ENCODE measurements around the gene SLC39A1.

The SLC39A1 gene

GRCh38 chr1:153978274-153978909 is 15.1 kb upstream of the SLC39A1 start:
- DNase-seq = no peak
- in situ Hi-C loops (cut with HindIII; ENCODE audit: low pct_ligation_motif_present, low pct_unique_long_range_greater_than_20kb, low sequenced_read_pairs) = no loop called here

- in situ Hi-C loops (cut with HindIII; ENCODE audit: low pct_ligation_motif_present, low pct_unique_long_range_greater_than_20kb, low sequenced_read_pairs) = no loop called here
- peak; percentile 86 for DNase-seq
Observed at GRCh38 chr1:153977250-153978240, 14.2 kb upstream of the SLC39A1 start, which contains the start of gene JTB. TSS of gene JTB (minus strand) at chr1:153977674. CDS start at chr1:153977252, 422 bp downstream.

DNA sequence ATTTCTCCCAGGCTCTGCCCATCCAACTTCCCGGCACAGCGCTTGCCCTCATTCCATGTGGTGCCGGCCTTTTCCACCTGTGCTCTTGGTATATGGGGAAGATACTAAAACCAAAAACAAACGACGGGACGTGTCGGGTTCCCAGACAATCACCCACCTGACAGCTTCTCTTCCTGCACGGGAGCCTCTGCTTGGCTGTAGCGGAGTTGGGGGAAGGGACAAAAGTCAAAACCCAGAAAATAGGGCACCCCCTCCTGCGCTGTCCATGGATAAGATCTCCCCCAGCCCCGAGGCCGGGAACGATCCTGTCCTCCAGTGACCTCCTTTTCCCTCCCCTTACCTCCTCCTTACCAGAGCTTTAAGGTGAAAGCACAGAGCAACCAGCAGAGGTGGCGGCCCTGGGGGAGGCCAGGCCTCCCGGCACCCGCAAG is 13.5 kb upstream of the SLC39A1 start:
- no peak for DNase-seq
- in situ Hi-C loops (cut with HindIII; ENCODE audit: low pct_ligation_motif_present, low pct_unique_long_range_greater_than_20kb, low sequenced_read_pairs) = no loop called here

DNA sequence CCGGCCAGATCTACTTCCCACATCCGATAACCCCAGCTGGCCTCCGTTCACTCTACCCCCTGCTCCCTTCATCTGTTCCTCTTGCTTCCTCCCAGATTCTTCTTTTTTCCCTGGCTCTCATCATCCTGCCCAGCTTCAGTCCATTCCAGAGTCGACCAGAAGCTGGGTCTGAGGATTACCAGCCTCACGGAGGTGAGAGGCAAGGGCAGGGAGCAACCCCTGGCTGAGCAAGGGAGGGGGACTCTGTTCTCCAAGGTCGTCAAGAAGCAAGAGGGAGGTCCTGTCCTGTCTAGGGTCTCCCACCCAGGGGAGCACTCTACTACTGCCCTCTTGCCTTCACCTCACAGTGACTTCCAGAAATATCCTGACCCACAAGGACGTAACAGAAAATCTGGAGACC is 10.2 kb upstream of the SLC39A1 start:
- in situ Hi-C loops (cut with HindIII; ENCODE audit: low pct_ligation_motif_present, low pct_unique_long_range_greater_than_20kb, low sequenced_read_pairs) = no loop called here
- DNase-seq = no peak

DNA sequence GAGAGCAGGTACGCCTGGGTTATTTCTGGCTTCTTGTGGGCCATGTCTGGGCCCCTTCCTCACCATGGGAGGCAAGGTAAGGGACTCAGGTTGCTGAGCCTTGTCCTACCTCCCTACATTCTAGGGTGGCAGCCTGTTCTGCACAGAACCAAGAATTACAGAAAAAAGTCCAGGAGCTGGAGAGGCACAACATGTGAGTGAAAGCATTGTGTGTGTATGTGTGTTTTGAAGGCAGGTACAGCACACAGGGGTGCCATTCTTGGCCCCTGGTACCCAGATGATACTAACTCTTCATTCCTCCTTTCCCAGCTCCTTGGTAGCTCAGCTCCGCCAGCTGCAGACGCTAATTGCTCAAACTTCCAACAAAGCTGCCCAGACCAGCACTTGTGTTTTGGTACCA is 9.7 kb upstream of the SLC39A1 start:
- in situ Hi-C loops (cut with HindIII; ENCODE audit: low pct_ligation_motif_present, low pct_unique_long_range_greater_than_20kb, low sequenced_read_pairs) = no loop called here
- DNase-seq = no peak

GRCh38 chr1:153970346-153970745 is 7.0 kb upstream of the SLC39A1 start:
- in situ Hi-C loops (cut with HindIII; ENCODE audit: low pct_ligation_motif_present, low pct_unique_long_range_greater_than_20kb, low sequenced_read_pairs) = no loop called here
- no peak for DNase-seq

- no peak for DNase-seq
- in situ Hi-C loops (cut with HindIII; ENCODE audit: low pct_ligation_motif_present, low pct_unique_long_range_greater_than_20kb, low sequenced_read_pairs) = no loop called here
Observed at GRCh38 chr1:153968972-153969371, 5.6 kb upstream of the SLC39A1 start.

GRCh38 chr1:153968408-153968807 is 5.1 kb upstream of the SLC39A1 start:
- DNase-seq = no peak
- in situ Hi-C loops (cut with HindIII; ENCODE audit: low pct_ligation_motif_present, low pct_unique_long_range_greater_than_20kb, low sequenced_read_pairs) = no loop called here

- no peak for DNase-seq
- in situ Hi-C loops (cut with HindIII; ENCODE audit: low pct_ligation_motif_present, low pct_unique_long_range_greater_than_20kb, low sequenced_read_pairs) = no loop called here
Observed at GRCh38 chr1:153968000-153968363, 4.6 kb upstream of the SLC39A1 start.

DNA sequence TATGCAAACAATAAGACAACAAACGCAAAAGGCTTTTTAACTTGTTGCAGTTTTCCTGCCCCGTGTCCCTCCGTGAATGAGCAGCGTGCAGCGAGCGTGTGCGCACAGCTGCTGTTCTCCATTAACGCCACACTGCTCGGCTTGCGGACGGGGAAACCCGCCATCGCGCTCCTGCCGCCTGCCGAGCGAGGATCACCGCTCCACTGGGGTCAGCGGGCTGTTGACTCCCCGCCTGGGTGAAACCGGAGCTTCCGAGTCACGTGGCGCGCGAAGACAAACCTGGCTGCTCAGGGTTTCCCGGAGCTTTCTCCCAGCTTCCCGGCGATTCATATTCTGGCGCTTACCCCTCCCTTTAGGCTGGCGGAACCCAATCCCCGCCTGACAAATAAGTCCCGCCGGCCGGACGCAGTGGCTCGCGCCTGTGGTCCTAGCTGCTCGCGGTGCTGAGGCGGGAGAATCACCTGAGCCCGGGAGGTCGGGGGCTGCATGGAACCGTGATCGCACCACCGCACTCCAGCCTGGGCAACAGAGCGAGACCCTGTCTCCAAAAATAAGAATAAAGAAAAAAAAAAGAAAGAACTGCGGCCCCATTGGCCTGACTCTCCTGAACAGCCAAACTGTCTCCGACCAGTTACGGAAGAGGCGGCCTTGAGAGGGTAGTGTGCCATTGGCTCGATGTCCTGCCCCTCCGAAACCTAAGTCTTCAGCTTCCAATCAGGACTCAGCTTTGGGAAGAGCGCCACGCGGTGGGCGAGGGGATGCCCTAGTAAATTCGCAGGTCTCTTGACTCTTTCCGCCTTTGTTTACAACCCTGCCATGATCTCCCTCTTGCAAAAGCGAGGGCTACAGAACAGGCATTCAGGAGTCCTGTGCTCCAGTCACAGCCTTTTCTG is 4.0 kb upstream of the SLC39A1 start, which contains the start of gene CREB3L4:
CREB3L4 (plus strand) TSS at position 796 of the 893 bp plus-strand sequence. CDS start 624 bp downstream, outside the sequence.
- DNase-seq = peak; percentile 98
- in situ Hi-C loops (cut with HindIII; ENCODE audit: low pct_ligation_motif_present, low pct_unique_long_range_greater_than_20kb, low sequenced_read_pairs) = no loop called here

GRCh38 chr1:153963850-153964331 is 554 bp upstream of the SLC39A1 start:
- DNase-seq = peak; percentile 77
- in situ Hi-C loops (cut with HindIII; ENCODE audit: low pct_ligation_motif_present, low pct_unique_long_range_greater_than_20kb, low sequenced_read_pairs) = no loop called here

DNA sequence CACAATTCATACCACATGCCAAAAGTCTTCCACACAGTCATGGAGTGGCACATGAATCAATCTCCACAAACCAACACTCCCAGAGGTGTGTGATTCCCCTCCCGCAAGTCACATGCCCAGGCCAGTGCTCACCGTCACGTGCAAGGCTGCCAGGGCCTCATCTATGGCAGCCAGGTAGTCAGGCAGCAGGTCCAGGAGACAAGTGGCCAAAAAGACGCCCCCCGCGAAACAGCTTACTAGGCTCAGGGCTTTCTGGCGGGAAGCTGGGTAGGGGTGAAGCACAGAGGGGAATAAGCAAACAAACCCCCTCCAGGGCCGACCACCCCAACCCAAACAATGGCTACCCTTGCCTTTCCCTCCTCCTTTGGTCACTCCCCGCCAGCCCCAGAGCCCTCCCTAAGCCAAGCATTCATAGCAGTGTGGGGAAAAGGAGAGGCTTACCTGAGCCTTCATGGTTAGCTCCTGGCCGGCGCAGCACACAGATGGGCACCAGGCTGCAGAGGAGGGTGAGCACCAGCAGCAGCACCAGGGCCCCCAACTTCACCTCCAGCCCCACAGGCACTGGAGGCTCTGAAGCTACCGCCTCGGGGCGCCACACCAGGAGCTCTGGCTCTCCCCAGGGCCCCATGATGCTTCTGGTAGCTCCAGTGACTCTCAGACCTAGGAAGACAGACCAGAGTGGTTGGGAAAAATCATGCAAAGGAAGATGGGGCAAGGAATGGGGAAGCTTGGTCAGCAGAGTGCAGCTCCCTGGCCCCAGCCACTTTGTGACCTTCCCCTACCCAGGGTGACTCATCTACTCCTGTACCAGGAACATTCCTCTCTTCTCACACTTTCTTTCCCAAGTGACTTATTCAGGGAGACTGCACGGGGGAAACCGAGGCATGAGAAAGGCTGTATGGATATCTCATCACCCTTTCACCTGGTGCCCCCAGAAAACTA is 978 bp downstream of the SLC39A1 start:
- peak; percentile 77 for DNase-seq
- in situ Hi-C loops (cut with HindIII; ENCODE audit: low pct_ligation_motif_present, low pct_unique_long_range_greater_than_20kb, low sequenced_read_pairs) = no loop called here

- in situ Hi-C loops (cut with HindIII; ENCODE audit: low pct_ligation_motif_present, low pct_unique_long_range_greater_than_20kb, low sequenced_read_pairs) = no loop called here
- DNase-seq = no peak
Observed at GRCh38 chr1:153961421-153961820, 1.9 kb downstream of the SLC39A1 start.

GRCh38 chr1:153960206-153960605 is 3.1 kb downstream of the SLC39A1 start:
- DNase-seq = no peak
- in situ Hi-C loops (cut with HindIII; ENCODE audit: low pct_ligation_motif_present, low pct_unique_long_range_greater_than_20kb, low sequenced_read_pairs) = no loop called here

DNA sequence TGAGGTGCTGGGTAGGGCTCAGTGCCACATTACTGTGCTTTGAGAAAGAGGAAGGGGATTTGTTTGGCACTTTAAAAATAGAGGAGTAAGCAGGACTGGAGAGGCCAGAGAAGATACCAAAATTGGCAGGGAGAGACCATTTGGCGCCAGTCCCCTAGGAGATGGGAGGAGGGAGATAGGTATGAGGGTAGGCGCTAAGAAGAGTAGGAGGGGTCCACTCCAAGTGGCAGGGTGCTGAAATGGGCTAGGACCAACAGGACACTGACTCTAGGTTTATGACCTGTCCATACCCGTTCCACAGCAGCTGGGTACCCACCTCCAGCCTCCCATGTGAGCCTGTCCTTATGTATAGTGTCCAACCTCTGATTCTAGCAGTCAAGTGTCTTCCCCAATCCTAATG is 3.9 kb downstream of the SLC39A1 start:
- in situ Hi-C loops (cut with HindIII; ENCODE audit: low pct_ligation_motif_present, low pct_unique_long_range_greater_than_20kb, low sequenced_read_pairs) = no loop called here

GRCh38 chr1:153958961-153959260 is 4.4 kb downstream of the SLC39A1 start:
- no peak for DNase-seq
- in situ Hi-C loops (cut with HindIII; ENCODE audit: low pct_ligation_motif_present, low pct_unique_long_range_greater_than_20kb, low sequenced_read_pairs) = no loop called here

More for the DNA sequence above, 3.9 kb downstream of the SLC39A1 start:
- no peak for DNase-seq

DNA sequence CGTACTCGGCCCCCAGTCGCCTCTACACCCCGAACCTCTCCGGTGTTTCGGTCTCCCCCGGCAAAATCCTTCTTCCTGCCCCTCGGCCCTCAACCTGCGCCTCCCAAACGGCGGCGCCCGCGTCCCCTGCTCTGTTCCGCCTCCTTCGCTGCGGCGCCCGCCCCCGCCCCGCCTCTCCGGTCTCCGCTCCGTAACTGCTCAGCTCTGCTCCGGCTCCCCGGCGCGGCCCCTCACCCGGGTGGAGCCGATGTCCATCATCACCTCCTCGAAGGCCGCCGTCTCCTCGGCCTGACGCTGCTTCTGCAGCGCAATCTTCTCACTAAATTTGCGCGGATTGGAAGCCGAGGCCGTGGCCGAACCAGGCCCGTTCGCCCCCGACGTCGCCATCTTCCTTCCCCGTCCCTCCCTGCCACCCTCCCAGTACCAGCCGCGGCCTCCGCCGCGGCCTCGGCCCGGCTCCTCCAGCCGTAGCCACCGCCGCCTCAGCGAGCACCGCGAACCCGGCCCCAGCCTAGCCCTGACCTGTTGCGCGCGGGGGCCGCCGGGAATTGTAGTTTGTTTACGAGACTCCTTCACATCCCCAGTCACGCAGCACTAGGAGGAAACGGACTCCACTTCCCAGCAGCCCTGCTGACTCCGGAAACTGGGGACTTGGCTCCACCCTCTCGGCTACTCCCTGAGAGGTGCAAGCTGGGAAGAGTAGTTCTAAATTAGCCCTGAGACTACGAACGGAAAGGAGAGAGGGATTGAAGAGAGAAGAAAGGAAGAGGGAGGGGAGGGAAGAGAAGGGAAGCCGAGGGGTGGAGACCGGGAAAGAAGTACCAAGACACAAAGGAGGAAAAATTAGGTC is 5.0 kb downstream of the SLC39A1 start, which contains the start of gene CRTC2:
CRTC2 (minus strand) TSS at position 502 of the 850 bp plus-strand sequence; CDS start at position 387, 115 bp downstream.
- in situ Hi-C loops (cut with HindIII; ENCODE audit: low pct_ligation_motif_present, low pct_unique_long_range_greater_than_20kb, low sequenced_read_pairs) = no loop called here
- DNase-seq = peak; percentile 99
